ENCODE results near the gene OR7A5. TPM values are rescaled to one million over a fixed set of nuclear protein-coding genes. Genes with fewer than 3 reads are reported as not detected.
A peak's percentile ranks its signal among the peaks of the same experiment; 100 is the strongest.
"Not testable (repeated sequence)": the region's sequence is repeated elsewhere in the genome, so short reads cannot be mapped to it uniquely, and the experiment has no call there.

The OR7A5 gene
- total RNA-seq, 1 donor from 2014 or later, result not detected

DNA sequence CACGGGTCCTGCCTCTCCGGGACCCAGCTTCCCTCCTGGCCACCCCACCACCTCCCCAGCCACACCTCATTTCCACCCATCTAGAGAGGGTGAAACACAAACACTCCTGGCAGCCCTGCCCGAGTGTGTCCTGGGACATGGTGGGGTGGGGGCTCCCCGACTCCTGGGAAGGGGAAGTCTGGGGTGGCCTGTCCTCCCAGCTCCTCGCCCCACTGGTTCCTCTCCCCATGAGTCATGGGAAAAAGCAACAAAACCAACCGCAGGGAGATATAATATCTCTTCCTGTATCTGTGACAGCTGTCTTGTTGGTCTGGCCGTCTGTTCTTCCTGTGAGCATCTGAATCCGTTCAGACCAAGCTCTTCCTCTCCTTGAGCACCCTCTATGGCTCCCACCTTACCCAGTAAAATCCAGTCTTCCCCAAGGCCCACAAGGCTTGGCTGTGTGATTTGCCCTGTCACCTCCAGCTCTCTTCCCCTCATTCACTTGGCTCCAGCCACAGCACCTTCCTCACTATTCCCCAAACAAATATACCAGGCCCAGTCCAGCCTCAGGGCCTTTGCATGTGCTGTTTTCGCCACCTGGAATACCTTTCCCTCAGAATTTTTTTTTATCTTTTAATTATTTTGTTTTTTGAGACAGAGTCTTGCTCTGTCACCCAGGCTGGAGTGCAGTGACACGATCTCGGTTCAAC lies 49.7 kb downstream of the OR7A5 start:
- DNase-seq (ENCODE audit: low spot score), result peak; percentile 21

DNA sequence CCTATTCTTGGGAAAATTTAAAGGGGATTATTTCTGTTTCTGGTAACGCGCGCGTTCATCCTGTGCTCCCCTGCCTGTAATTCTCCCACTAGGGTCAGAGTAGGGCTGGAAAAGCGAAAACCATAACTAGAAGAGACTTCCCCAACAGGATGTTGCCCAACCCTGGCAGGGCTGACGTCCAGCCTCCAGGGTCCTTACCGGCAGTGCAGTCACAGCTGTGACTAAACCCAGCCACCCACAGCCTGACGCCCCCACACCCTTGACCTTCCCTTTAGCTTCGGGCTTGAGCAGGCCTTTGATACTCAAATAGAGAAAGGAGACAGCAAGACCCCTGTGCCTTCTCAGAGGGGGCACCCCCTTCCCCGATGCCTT lies 50.3 kb downstream of the OR7A5 start:
- DNase-seq (ENCODE audit: low spot score), result peak; percentile 40

DNA sequence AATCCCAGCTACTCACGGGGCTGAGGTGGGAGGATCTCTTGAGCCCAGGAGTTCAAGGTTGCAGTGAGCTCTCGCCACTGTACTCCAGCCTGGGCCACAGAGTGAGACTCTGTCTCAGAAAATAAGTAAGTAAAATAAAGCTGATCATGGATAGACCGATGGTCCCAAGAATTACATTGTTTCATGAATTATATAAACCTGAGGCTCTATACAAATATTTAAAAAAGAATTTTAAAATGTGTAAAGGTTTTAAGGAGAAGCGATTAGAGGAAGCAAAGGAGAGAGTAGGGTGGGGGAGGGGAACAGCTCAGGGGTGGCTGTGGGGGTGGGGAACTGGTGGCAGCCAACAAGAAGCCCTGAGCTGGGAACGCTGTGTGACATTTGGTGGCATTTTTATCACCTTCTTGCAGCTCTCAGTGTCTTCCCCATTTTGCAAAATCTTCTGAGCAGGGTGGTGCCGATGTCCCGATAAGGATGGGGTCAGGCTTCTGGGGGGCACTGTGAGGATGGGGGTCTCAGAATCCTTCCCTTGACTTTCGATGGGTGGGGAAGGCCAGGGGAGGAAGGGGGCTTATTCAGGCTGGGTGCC lies 51.5 kb downstream of the OR7A5 start:
- DNase-seq (ENCODE audit: low spot score), result not testable (repeated sequence)

DNA sequence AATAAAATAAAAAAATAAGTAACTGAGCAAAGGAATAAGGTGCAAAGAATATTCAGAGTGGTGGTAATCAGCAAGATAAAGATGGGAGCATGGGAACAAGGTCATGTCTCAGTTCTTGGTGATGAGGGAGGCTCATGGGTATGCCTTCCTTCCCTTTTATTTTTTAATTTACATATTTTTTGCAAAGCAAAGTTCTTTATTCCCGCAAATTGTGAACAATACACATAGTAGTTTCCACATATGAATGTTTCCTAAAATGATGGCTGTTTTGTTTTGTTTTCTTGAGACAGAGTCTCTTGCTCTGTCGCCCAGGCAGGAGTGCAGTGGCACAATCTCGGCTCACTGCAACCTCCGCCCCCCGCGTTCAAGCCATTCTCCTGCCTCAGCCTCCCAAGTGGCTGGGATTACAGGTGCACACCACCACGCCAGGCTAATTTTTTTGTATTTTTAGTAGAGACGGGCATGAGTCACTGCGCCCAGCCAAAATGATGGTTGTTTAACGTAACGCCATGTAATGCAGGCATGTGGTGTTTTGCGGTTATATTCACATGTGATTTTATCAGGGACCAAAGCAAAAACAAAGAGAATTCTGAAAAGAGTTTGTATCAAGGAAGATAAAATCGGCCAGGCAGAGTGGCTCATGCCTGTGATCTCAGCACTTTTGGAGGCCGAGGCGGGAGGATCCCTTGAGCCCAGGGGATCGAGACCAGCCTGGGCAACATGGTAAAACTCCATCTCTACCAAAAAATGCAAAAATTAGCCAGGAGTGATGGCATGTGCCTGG lies 52.2 kb downstream of the OR7A5 start:
- no peak for DNase-seq (ENCODE audit: low spot score)

DNA sequence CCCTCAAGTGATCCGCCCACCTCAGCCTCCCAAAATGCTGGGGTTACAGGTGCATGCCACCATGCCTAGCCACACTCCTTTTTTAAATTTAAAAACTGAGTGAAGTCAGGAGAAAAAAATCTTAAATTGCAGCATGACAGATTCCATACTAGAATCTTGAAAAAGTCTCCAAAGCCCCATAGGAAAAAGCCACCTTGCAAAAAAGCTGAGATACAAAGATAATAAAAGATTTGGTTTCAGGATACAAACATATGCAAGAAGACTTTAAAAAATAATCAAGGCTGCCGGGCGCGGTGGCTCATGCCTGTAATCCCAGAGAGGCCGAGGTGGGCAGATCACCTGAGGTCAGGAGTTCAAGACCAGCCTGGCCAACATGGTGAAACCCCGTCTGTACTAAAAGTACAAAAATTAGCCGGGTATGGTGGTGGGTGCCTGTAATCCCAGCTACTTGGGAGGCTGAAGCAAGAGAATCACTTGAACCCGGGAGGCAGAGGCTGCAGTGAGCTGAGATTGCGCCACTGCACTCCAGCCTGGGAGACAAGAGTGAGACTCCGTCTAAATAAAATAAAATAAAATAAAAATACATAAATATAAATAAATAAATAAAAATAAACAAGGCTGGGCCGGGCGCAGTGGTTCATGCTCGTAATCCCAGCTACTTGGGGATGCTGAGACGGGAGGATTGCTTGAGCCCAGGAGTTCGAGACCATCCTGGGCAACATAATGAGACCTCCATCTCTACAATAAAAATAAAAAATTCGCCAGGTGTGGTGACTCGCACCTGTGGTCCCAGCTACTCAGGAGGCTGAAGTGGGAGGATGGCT lies 53.1 kb downstream of the OR7A5 start:
- not testable (repeated sequence) for DNase-seq (ENCODE audit: low spot score)

DNA sequence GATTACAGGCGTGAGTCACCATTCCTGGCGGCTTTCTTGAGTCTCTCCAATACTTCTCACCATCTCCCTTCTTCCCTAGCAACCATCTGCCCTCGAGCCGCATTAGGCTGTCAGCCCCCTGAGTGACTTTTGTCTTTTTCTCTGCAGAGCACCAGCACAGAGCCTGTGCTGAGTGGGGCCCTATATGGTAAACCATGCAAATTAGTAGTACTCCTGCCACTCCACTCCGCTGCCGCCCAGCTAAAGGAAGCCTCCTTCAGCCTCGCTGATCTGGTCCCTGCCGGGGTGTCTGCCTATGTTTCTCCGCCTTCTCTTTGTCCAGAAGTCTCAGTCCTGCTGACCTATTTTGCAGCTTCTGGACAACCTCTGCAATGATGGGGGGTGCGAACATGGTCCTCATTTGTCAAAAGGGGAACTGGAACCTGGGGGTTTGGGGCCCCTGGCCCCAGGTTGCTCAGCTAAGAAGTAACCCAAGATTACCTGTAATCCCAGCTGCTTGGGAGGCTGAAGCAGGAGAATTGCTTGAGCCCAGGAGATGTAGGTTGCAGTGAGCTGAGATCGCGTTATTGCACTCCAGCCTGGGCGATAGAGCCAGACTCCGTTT lies 54.3 kb downstream of the OR7A5 start:
- not testable (repeated sequence) for DNase-seq (ENCODE audit: low spot score)

DNA sequence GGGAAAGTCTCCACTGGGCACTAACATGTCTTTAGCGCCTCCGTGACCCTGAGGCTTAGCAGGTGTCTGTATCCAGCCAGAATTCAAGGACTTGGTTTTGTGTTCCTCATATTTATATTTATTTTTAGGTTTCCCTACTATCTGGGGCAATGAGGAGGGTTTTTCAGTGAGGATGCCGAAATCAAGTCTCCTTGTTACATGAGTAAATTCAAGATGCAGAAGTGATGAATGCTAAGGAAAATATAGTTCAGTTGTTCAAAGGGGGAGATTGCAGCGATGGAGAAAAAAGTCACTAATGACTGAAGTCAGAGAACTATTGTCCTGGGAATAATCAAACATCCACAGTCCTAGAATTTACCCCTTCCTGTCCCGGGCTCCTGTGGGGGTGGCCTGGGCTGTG lies 55.8 kb downstream of the OR7A5 start:
- no peak for DNase-seq (ENCODE audit: low spot score)

DNA sequence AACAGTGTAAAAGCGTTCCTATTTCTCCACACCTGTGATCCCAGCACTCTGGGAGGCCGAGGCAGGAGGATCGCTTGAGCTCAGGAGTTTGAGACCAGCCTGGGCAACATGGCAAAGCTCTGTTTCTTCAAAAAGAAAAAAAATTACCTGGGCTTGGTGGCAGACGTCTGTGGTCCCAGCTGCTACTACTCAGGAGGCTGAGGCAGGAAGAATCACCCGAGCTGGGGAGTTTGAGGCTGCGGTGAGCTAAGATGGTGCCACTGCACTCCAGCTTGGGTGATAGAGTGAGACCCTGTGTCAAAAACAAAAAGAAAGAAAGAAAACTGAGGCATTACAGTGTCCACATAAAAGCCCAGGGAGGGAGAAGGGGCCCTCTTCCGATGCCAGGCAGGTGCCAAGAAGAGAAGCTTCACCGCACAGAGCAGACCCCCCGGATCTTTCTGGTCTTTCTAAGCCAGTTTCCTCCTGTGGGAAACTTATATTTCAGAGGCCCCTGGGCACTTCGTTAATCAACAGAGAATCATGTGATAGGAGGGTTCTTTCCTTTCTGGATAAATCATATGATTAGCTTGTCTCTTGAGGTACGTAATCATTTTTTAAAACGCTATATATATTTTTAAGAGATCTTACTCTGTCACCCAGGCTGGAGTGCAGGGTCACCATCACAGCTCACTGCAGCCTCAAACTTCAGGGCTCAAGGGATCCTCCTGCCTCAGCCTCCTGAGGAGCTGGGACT lies 56.7 kb downstream of the OR7A5 start, which contains the start of gene ADGRE2:
Gene ADGRE2 (minus strand): TSS at position 451 of the 736 bp plus-strand sequence. CDS start 1,804 bp downstream, outside the sequence.
- DNase-seq (ENCODE audit: low spot score), result not testable (repeated sequence)

DNA sequence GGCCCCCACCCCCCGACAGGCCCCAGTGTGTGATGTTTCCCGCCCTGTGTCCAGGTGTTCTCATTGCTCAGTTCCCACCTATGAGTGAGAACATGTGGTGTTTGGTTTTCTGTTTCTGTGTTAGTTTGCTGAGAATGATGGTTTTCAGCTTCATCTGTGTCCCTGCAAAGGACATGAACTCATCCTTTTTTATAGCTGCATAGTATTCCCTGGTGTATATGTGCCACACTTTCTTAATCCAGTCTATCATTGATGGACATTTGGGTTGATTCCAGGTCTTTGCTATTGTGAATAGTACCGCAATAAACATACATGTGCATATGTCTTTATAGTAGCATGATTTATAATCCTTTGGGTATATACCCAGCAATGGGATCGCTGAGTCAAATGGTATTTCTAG lies 57.3 kb downstream of the OR7A5 start:
- DNase-seq (ENCODE audit: low spot score), result not testable (repeated sequence)

Other genes with a start within 250 kb of the OR7A5 start
- not detected for gene ADGRE3, start 160.3 kb downstream of the OR7A5 start, total RNA-seq
- gene ZNF333, start 145.1 kb downstream of the OR7A5 start, total RNA-seq, result 16.5 TPM
- gene ADGRE2, start 56.6 kb downstream of the OR7A5 start, total RNA-seq, result 5.1 TPM
- gene OR7C1, start within 50 bp of the OR7A5 start, total RNA-seq, result 0.14 TPM
- not detected for gene OR7A10, start 13.7 kb upstream of the OR7A5 start, total RNA-seq
- not detected for gene OR7A17, start 50.9 kb upstream of the OR7A5 start, total RNA-seq
- gene OR7C2, start 106.3 kb upstream of the OR7A5 start, total RNA-seq, result not detected
- gene SLC1A6, start 144.7 kb upstream of the OR7A5 start, total RNA-seq, result not detected
- not detected for gene CASP14, start 214.3 kb upstream of the OR7A5 start, total RNA-seq
- gene OR1I1, start 247.0 kb upstream of the OR7A5 start, total RNA-seq, result not detected